HCT116 (cell line): ENCODE data around the gene CAMKMT.

Experiments
- CEBPB ChIP-seq: IDR thresholded peaks from 2 replicates; pipeline ENCODE4 v1.6.1; 2012; ENCODE audit warnings: low read depth
- EZH2 ChIP-seq: fragments of 200-600 bp; sonication (generic); IDR thresholded peaks from 2 replicates; pipeline ENCODE4 v1.6.1; 2017; ENCODE audit warnings: antibody characterized with exemption, mixed run types
- EZH2phosphoT487 ChIP-seq: fragments of 200-600 bp; IDR thresholded peaks from 2 replicates; pipeline ENCODE4 v1.6.1; 2018; ENCODE audit warnings: antibody characterized with exemption, borderline replicate concordance
- TF ChIP-seq, protein P1 (sequence below), 3 experiments: fragments of 200-600 bp in 1 of 3; sonication (generic) in 1 of 3; IDR thresholded peaks in 2 of 3; conservative IDR thresholded peaks in 1 of 3; 2 replicates each; pipeline ENCODE4 v1.5.1; 2012 to 2017; ENCODE audit warnings: low read depth in 2 of 3, low read length in 2 of 3, antibody characterized with exemption in 1 of 3, borderline replicate concordance in 1 of 3, control low read depth in 1 of 3, mild to moderate bottlenecking in 1 of 3, mixed read lengths in 1 of 3, mixed run types in 1 of 3, moderate library complexity in 1 of 3; ENCODE audit not compliant: insufficient read depth in 1 of 3

DNA sequence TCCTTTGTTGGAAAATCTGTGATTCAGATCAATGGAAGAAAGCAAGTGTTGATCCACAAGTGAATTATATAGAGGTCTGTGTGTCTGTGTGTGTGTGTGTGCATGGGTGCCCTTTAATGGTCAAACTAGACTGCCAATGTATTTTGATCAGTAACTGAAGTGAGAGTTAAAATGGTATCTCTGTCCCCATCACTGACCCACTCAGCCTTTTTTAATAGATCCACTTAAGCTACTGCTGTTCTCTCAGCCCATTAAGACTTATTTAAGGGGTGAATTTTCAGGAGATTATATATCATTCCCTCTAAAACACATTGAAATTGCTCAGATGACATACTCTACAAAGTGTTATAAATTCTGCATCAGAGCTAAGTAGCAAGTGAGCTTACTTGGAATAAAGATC is 386.0 kb downstream of the CAMKMT start:
- TF ChIP-seq CEBPB (no peak), EZH2 (no peak), EZH2phosphoT487 (no peak)
- TF ChIP-seq, protein P1, sequence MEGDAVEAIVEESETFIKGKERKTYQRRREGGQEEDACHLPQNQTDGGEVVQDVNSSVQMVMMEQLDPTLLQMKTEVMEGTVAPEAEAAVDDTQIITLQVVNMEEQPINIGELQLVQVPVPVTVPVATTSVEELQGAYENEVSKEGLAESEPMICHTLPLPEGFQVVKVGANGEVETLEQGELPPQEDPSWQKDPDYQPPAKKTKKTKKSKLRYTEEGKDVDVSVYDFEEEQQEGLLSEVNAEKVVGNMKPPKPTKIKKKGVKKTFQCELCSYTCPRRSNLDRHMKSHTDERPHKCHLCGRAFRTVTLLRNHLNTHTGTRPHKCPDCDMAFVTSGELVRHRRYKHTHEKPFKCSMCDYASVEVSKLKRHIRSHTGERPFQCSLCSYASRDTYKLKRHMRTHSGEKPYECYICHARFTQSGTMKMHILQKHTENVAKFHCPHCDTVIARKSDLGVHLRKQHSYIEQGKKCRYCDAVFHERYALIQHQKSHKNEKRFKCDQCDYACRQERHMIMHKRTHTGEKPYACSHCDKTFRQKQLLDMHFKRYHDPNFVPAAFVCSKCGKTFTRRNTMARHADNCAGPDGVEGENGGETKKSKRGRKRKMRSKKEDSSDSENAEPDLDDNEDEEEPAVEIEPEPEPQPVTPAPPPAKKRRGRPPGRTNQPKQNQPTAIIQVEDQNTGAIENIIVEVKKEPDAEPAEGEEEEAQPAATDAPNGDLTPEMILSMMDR (IDR thresholded peaks at IDR 0.05 in 2 of 3, conservative IDR thresholded peaks at IDR 0.05 in 1 of 3; ENCODE audit: borderline replicate concordance in 1 of 3, insufficient read depth in 1 of 3, low read depth in 2 of 3, low read length in 2 of 3) = no peak
